BE2C (cell line): ENCODE measurements around the gene FDXR.
A peak's percentile ranks its signal among the peaks of the same experiment; 100 is the strongest.

Experiments
- DNase-seq: peaks from one replicate; pipeline ENCODE4 v3.0.0-alpha.2; 2020
- H3K27me3 ChIP-seq: fragments of 250-450 bp; sonication (Bioruptor Pico); 2 replicates; pipeline ENCODE4 v1.5.1; 2020; ENCODE audit warnings: mild to moderate bottlenecking
- H3K36me3 ChIP-seq: fragments of 250-450 bp; sonication (Bioruptor Pico); 2 replicates; pipeline ENCODE4 v1.5.1; 2020; ENCODE audit warnings: mild to moderate bottlenecking
- H3K4me1 ChIP-seq: fragments of 250-450 bp; sonication (Bioruptor Pico); 2 replicates; pipeline ENCODE4 v1.5.1; 2020
- H3K4me3 ChIP-seq: 2 replicates; pipeline ENCODE4 v1.5.1; 2011; ENCODE audit warnings: low read depth, low read length
- H3K9me3 ChIP-seq: fragments of 250-450 bp; sonication (Bioruptor Pico); 2 replicates; pipeline ENCODE4 v1.5.1; 2020
- TF ChIP-seq, protein P1 (sequence below): IDR thresholded peaks from 2 replicates; pipeline ENCODE4 v1.5.1; 2012; ENCODE audit warnings: mild to moderate bottlenecking, low read depth, low read length

Gene FDXR

DNA sequence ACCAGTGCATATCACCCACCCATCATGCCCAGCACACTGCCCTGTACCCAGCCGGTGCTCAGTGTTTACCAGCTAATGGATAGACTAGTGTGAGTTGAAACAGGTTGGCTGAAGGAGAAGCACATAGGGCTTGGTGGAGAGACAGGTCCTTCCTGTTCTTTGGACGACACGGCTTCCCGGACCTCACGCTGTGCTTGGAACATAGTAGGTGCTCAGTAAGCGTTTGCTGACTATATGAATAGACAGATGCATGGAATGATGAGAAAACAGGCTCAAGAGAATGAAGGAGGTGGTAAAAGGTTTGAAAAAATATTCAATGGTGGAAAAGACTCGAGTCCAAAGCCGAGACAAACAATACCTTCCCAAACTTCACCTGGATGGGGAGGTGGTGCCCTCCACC is 27.4 kb upstream of the FDXR start:
- Histone ChIP-seq H3K9me3 (no peaks in the 10 kb centered on the region), H3K27me3 (peaks cover 15% of the 10 kb centered on the region), H3K4me1 (no peaks in the 10 kb centered on the region), H3K4me3 (no peak overlapping the region), H3K36me3 (no peaks in the 10 kb centered on the region)
- DNase-seq: no peak
- TF ChIP-seq, protein P1, sequence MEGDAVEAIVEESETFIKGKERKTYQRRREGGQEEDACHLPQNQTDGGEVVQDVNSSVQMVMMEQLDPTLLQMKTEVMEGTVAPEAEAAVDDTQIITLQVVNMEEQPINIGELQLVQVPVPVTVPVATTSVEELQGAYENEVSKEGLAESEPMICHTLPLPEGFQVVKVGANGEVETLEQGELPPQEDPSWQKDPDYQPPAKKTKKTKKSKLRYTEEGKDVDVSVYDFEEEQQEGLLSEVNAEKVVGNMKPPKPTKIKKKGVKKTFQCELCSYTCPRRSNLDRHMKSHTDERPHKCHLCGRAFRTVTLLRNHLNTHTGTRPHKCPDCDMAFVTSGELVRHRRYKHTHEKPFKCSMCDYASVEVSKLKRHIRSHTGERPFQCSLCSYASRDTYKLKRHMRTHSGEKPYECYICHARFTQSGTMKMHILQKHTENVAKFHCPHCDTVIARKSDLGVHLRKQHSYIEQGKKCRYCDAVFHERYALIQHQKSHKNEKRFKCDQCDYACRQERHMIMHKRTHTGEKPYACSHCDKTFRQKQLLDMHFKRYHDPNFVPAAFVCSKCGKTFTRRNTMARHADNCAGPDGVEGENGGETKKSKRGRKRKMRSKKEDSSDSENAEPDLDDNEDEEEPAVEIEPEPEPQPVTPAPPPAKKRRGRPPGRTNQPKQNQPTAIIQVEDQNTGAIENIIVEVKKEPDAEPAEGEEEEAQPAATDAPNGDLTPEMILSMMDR: no peak

DNA sequence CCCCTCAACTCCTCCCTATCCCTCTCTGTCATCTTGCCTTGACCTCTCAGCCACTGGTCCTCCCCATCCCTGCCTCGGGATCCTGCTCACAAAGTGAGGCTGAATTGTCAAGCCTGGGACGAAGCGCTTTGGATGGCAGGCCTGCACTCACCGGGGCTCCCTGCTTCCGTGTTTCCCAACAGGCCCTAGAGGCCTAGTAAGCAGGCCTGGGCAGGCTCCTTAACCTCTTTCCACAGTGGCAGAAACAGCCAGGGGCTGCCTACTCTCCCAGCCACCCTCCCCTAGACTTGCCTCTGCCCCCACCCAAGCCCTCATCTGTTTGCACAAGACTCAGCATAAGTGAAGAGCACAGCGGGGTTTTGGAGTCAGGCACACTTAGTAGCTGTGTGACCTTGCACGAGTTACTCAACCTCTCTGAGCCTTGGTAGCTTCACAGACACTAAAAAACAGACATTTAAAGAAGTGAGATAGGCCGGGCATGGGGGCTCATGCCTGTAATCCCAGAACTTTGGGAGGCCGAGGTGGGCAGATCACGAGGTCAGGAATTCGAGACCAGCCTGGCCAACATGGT is 25.7 kb upstream of the FDXR start:
- Histone ChIP-seq H3K36me3 (no peaks in the 10 kb centered on the region), H3K4me1 (no peaks in the 10 kb centered on the region), H3K4me3 (no peak overlapping the region), H3K27me3 (peaks cover 33% of the 10 kb centered on the region), H3K9me3 (no peaks in the 10 kb centered on the region)
- DNase-seq: no peak
- TF ChIP-seq, protein P1: no peak

DNA sequence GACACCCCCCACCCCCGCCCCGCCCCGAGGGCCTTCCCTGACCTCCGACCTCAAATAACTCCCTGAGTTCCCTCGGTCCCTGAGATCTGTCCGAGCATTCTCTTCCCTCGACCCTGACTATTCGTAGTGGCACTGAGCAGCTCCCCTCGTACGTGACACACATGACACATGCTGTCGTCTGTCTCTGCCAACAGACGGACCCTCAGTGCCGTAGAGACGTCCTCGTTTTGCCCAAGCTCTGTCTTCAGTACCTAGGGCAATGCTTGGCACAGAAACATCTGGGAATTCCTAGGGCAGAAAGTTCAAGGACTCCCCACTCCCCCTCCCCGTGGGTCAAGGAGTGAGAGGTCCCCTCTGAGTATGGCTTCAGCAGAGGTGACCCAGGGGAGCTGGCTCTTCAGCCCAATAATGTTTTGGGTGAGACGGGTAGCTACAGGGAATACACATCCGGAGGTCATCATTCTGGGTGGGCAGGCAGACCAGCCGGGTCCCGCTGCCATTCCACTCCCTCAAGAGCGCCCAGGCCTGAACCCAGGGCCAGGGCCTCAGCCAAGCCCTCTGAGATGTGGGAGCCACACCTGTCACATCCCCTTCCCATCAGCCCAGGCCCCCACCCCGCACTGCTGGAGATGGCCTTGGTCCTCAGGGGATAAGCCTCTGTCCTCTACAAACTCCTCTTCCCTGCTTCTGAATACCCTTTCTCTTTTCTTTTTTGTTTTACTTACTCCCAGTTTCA is 21.3 kb upstream of the FDXR start:
- H3K27me3 ChIP-seq: peaks cover 49% of the 10 kb centered on the region
- H3K4me3 ChIP-seq: no peak overlapping the region
- TF ChIP-seq, protein P1: no peak

DNA sequence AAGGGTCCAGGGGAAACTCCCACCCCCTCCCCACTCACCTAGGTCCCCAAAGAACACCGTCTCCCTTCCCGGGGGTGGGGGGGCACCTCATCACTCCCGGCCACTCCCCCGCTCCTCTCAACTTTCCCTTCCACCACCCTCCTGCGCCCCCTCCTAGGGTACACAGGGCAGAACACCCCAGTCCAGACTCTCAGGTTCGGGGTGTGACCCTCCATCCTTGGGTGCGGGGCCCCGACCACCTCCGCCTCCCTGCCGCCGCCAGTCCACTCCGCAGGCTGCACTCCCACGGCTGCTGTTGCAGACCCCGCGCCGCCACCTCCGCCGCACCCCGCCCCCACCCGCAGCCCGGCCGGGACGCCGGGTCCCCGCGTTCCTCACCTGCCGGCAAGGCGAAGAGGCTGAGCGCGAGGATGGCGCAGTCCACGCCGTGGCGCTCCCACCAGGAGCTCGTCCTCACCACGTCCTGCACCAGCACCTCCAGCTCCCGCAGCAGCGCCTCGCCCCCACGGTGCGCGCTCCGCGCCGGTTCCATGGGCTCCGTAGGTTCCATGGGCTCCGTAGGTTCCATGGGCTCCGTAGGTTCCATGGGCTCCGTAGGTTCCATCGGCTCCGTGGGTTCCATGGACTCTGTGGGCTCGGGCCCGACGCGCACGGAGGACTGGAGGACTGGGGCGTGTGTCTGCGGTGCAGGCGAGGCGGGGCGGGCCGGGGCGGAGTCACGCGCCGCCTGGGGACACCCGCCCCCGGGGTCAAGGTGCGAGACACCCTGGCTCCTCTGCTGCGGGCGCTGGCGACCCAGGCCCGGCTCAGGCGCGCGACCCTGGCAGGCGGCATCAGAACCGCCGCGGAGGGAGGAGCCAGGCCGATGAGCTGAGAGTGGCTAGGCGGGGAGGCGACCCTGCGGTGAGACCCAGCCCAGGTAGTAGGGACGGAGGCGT is 20.4 kb upstream of the FDXR start, which contains the start of gene FADS6:
Gene FADS6, minus strand, starts transcription at position 660 of the 938 bp plus-strand sequence. Its CDS starts 38 bp downstream, at position 622.
- TF ChIP-seq, protein P1: no peak
- Histone ChIP-seq H3K4me1 (no peaks in the 10 kb centered on the region), H3K27me3 (peaks cover 53% of the 10 kb centered on the region), H3K4me3 (no peak within 1 kb of the TSS), H3K36me3 (no peaks in the 10 kb centered on the region), H3K9me3 (no peaks in the 10 kb centered on the region)
- no peak for DNase-seq

More for the DNA sequence above, 21.3 kb upstream of the FDXR start:
- no peak for DNase-seq
- Histone ChIP-seq H3K9me3 (no peaks in the 10 kb centered on the region), H3K4me1 (no peaks in the 10 kb centered on the region), H3K36me3 (no peaks in the 10 kb centered on the region)

DNA sequence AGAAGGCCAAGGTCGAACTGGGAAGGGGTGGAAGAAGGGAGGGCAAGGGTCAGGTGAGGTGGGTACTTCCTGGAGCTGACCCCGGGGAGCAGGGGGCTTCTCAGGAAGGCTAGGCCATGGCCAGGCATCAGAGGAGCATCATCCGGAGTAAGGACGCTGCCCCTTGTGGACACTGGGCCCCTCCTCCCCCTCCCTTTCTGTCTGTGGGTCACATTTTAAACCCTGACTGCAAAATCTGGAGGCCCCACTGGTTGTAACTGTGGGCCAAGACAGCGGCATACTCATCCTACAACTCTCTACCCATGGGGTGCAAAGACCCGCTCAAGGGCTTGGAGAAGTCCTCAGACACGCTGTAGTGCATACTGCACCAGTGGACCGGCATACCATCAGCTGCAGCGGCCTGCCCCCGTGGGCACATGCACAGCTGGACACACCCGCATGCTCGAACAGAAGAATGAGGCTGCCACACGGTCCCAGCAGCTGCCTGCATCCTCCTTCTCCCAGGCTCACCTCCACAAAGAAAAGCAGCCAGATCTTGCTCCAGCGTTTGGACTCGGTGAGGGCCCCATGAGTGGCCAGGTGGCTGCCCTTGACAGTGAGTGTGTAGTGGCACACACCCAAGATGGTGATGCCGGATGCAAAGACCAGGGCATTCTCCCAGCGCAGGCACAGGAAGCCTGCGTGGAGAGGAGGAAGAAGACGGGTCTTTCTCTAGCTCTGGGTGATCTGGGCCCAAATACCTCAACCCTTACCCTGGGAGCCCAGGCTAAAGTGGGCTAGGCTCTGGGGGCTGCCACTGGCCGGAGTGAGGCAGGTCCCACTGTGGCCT is 19.4 kb upstream of the FDXR start:
- TF ChIP-seq, protein P1: peak; percentile 21; the same call in 1 of the 2 replicates
- H3K4me1 ChIP-seq: no peaks in the 10 kb centered on the region
- no peaks in the 10 kb centered on the region for H3K36me3 ChIP-seq
- H3K27me3 ChIP-seq: peaks cover 53% of the 10 kb centered on the region
- H3K9me3 ChIP-seq: no peaks in the 10 kb centered on the region
- no peak overlapping the region for H3K4me3 ChIP-seq
- no peak for DNase-seq
